Keratinocyte (primary cell): Measurements from ENCODE around the gene CD46. TPM values are rescaled to one million over a fixed set of nuclear protein-coding genes. Genes with fewer than 3 reads are reported as not detected.
A peak's percentile ranks its signal among the peaks of the same experiment; 100 is the strongest.

Experiments used
- DNase-seq: peaks from one replicate; pipeline ENCODE4 v3.0.0-alpha.2; 2011; ENCODE audit warnings: low read depth, missing footprints, low spot score
- FAIRE-seq: peaks from 2 replicates; lab custom pipeline; 2011; peaks lifted over from hg19 to GRCh38; lab: Jason Lieb, UNC
- H2AFZ ChIP-seq: 2 replicates; pipeline ENCODE4 v1.6.0; 2012; ENCODE audit warnings: low read length, control low read depth, inconsistent platforms; ENCODE audit not compliant: control insufficient read depth
- H3K27ac ChIP-seq: 2 replicates; pipeline ENCODE4 v1.5.1; 2011; ENCODE audit warnings: low read length; ENCODE audit not compliant: control insufficient read depth, insufficient read depth
- H3K27me3 ChIP-seq: 3 replicates; pipeline ENCODE4 v1.6.0; 2011; ENCODE audit warnings: low read length; ENCODE audit not compliant: control insufficient read depth, insufficient read depth; ENCODE audit errors: extremely low read depth
- H3K36me3 ChIP-seq, 2 experiments: 2 replicates in 1 of 2; 3 replicates in 1 of 2; pipeline ENCODE4 v1.5.1; 2011; ENCODE audit warnings: low read length in 2 of 2, mild to moderate bottlenecking in 1 of 2; ENCODE audit not compliant: control insufficient read depth in 2 of 2, insufficient read depth in 2 of 2; ENCODE audit errors: extremely low read depth in 1 of 2
- H3K4me1 ChIP-seq: 3 replicates; pipeline ENCODE4 v1.5.1; 2011; ENCODE audit warnings: low read length; ENCODE audit not compliant: control insufficient read depth, insufficient read depth; ENCODE audit errors: extremely low read depth
- H3K4me2 ChIP-seq: 3 replicates; pipeline ENCODE4 v1.6.0; 2011; ENCODE audit warnings: low read depth, low read length; ENCODE audit not compliant: control insufficient read depth, insufficient read depth; ENCODE audit errors: extremely low read depth
- H3K4me3 ChIP-seq, 3 experiments: fragments of 200-600 bp in 1 of 3; sonication (generic) in 1 of 3; 2 replicates in 2 of 3; 3 replicates in 1 of 3; pipeline ENCODE4 v1.5.1; 2011 to 2016; ENCODE audit warnings: low read length in 3 of 3, mild to moderate bottlenecking in 3 of 3, control low read depth in 2 of 3, inconsistent platforms in 1 of 3, low read depth in 1 of 3, mixed read lengths in 1 of 3, mixed run types in 1 of 3, moderate library complexity in 1 of 3; ENCODE audit not compliant: control insufficient read depth in 2 of 3, insufficient read depth in 2 of 3; ENCODE audit errors: extremely low read depth in 1 of 3
- H3K79me2 ChIP-seq: 2 replicates; pipeline ENCODE4 v1.6.0; 2012; ENCODE audit warnings: low read length; ENCODE audit not compliant: control insufficient read depth, insufficient read depth
- H3K9ac ChIP-seq: 3 replicates; pipeline ENCODE4 v1.6.0; 2011; ENCODE audit warnings: low read length; ENCODE audit not compliant: control insufficient read depth, insufficient read depth; ENCODE audit errors: extremely low read depth
- H3K9me1 ChIP-seq: 3 replicates; pipeline ENCODE4 v1.6.0; 2011; ENCODE audit warnings: low read length; ENCODE audit not compliant: control insufficient read depth, insufficient read depth; ENCODE audit errors: extremely low read depth
- H3K9me3 ChIP-seq: 2 replicates; pipeline ENCODE4 v1.5.1; 2012; ENCODE audit warnings: low read depth, low read length; ENCODE audit not compliant: control insufficient read depth
- H4K20me1 ChIP-seq: 3 replicates; pipeline ENCODE4 v1.6.0; 2011; ENCODE audit warnings: low read length; ENCODE audit not compliant: control insufficient read depth, insufficient read depth; ENCODE audit errors: extremely low read depth
- CTCF ChIP-seq, 3 experiments: IDR thresholded peaks in 1 of 3; conservative IDR thresholded peaks in 1 of 3; optimal IDR thresholded peaks in 1 of 3; 2 replicates in 2 of 3; 3 replicates in 1 of 3; pipeline versions ENCODE3 to v1.5.1; 2011; ENCODE audit warnings: low read length in 3 of 3, mild to moderate bottlenecking in 3 of 3, moderate library complexity in 2 of 3, control low read depth in 1 of 3, inconsistent platforms in 1 of 3; ENCODE audit not compliant: insufficient read depth in 2 of 3; ENCODE audit errors: extremely low read depth in 1 of 3
- EZH2 ChIP-seq: IDR thresholded peaks from one replicate; pipeline ENCODE4 v1.6.1; 2012; ENCODE audit warnings: inconsistent platforms, mild to moderate bottlenecking, low read length, moderate library complexity
- dilution Hi-C: fragments of 300-500 bp; cut with MboI; formaldehyde crosslinking; loops from one replicate; pipeline ENCODE4 v1.7.0; 2020; ENCODE audit warnings: low sequenced_read_pairs; ENCODE audit not compliant: extremely low pct_ligation_motif_present
- polyA plus RNA-seq, 5 experiments: library from polyadenylated mRNA; depleted of rRNA in 3 of 5; stranded (reverse) in 3 of 5; stranded (forward) in 1 of 5; unstranded in 1 of 5; fragments of >200 nt; gene quantifications; 1 replicate in 1 of 5; 2 replicates in 3 of 5; 3 replicates in 1 of 5; pipeline versions ENCODE4 v1.2.1 to v1.2.3, GENCODE V29; 2011 to 2012; ENCODE audit warnings: missing spikeins in 2 of 5, low read depth in 1 of 5, low replicate concordance in 1 of 5

Gene CD46
- polyA plus RNA-seq, 1 donor (not counting 4 experiments of a cell fraction or from before 2014, with no cell fraction given): 298 TPM

GRCh38 chr1:207745285-207745684 lies 6.6 kb upstream of the CD46 start:
- H3K79me2 ChIP-seq: no peaks in the 10 kb centered on the region
- no peak overlapping the region for H3K4me3 ChIP-seq
- H3K9me1 ChIP-seq: no peaks in the 10 kb centered on the region
- no peak overlapping the region for H3K9ac ChIP-seq
- no peaks in the 10 kb centered on the region for H3K9me3 ChIP-seq
- H3K4me1 ChIP-seq: peaks cover 4% of the 10 kb centered on the region
- H3K4me2 ChIP-seq: no peak overlapping the region
- TF ChIP-seq EZH2 (no peak), CTCF (optimal IDR thresholded peaks at IDR 0.05 in 1 of 3, IDR thresholded peaks at IDR 0.05 in 1 of 3, conservative IDR thresholded peaks at IDR 0.05 in 1 of 3; ENCODE audit: extremely low read depth in 1 of 3, insufficient read depth in 2 of 3, low read length in 3 of 3) (no peak)
- no peaks in the 10 kb centered on the region for H3K36me3 ChIP-seq
- H3K27me3 ChIP-seq: no peaks in the 10 kb centered on the region
- dilution Hi-C loops: no loop called here
- FAIRE-seq (no peak), DNase-seq (no peak)
- H3K27ac ChIP-seq: no peak overlapping the region
- no peak overlapping the region for H2AFZ ChIP-seq
- no peaks in the 10 kb centered on the region for H4K20me1 ChIP-seq

GRCh38 chr1:207745839-207746767 lies 5.8 kb upstream of the CD46 start:
- H3K9me1 ChIP-seq: no peaks in the 10 kb centered on the region
- no peaks in the 10 kb centered on the region for H3K36me3 ChIP-seq
- H4K20me1 ChIP-seq: no peaks in the 10 kb centered on the region
- DNase-seq: no peak
- peaks cover 9% of the 10 kb centered on the region for H3K4me1 ChIP-seq
- no peak overlapping the region for H3K4me3 ChIP-seq
- dilution Hi-C loops: no loop called here
- no peak overlapping the region for H3K4me2 ChIP-seq
- H3K9ac ChIP-seq: no peak overlapping the region
- no peak overlapping the region for H3K27ac ChIP-seq
- no peak overlapping the region for H2AFZ ChIP-seq
- peak; percentile 55 for FAIRE-seq
- no peaks in the 10 kb centered on the region for H3K79me2 ChIP-seq
- H3K9me3 ChIP-seq: no peaks in the 10 kb centered on the region
- H3K27me3 ChIP-seq: no peaks in the 10 kb centered on the region
- no peak for TF ChIP-seq CTCF (optimal IDR thresholded peaks at IDR 0.05 in 1 of 3, IDR thresholded peaks at IDR 0.05 in 1 of 3, conservative IDR thresholded peaks at IDR 0.05 in 1 of 3; ENCODE audit: extremely low read depth in 1 of 3, insufficient read depth in 2 of 3, low read length in 3 of 3)
